Ishikawa (cell line): ENCODE data around the gene ZNF783.

Experiments used
- CEBPB ChIP-seq: IDR thresholded peaks from 2 replicates; pipeline ENCODE4 v1.6.1; 2012
- CREB1 ChIP-seq: IDR thresholded peaks from 2 replicates; pipeline ENCODE4 v1.6.1; 2012; ENCODE audit warnings: low read depth
- EGR1 ChIP-seq: IDR thresholded peaks from 2 replicates; pipeline ENCODE4 v1.6.1; 2012
- EP300 ChIP-seq: IDR thresholded peaks from 2 replicates; pipeline ENCODE4 v1.6.1; 2012; ENCODE audit warnings: borderline replicate concordance
- FOXM1 ChIP-seq: IDR thresholded peaks from 2 replicates; pipeline ENCODE4 v1.6.1; 2012; ENCODE audit warnings: low read depth, borderline replicate concordance
- NFIC ChIP-seq: IDR thresholded peaks from 2 replicates; pipeline ENCODE4 v1.6.1; 2012
- RAD21 ChIP-seq: IDR thresholded peaks from 2 replicates; pipeline ENCODE4 v1.6.1; 2012; ENCODE audit warnings: low read depth
- TAF1 ChIP-seq: IDR thresholded peaks from 2 replicates; pipeline ENCODE4 v1.6.1; 2012; ENCODE audit warnings: low read depth, mild to moderate bottlenecking
- TCF12 ChIP-seq: IDR thresholded peaks from 2 replicates; pipeline ENCODE4 v1.6.1; 2012; ENCODE audit warnings: low read depth
- TEAD4 ChIP-seq: IDR thresholded peaks from 2 replicates; pipeline ENCODE4 v1.6.1; 2012
- USF1 ChIP-seq: IDR thresholded peaks from 2 replicates; pipeline ENCODE4 v1.6.1; 2012
- YY1 ChIP-seq: IDR thresholded peaks from 2 replicates; pipeline ENCODE4 v1.6.1; 2012; ENCODE audit warnings: low read depth
- ZBTB7A ChIP-seq: IDR thresholded peaks from 2 replicates; pipeline ENCODE4 v1.6.1; 2012; ENCODE audit warnings: low read depth
- TF ChIP-seq, protein P1 (sequence below): IDR thresholded peaks from 2 replicates; pipeline ENCODE4 v1.6.1; 2012
- TF ChIP-seq, protein P2 (sequence below): IDR thresholded peaks from 2 replicates; pipeline ENCODE4 v1.6.1; 2012; ENCODE audit warnings: low read depth, mild to moderate bottlenecking

Gene ZNF783

DNA sequence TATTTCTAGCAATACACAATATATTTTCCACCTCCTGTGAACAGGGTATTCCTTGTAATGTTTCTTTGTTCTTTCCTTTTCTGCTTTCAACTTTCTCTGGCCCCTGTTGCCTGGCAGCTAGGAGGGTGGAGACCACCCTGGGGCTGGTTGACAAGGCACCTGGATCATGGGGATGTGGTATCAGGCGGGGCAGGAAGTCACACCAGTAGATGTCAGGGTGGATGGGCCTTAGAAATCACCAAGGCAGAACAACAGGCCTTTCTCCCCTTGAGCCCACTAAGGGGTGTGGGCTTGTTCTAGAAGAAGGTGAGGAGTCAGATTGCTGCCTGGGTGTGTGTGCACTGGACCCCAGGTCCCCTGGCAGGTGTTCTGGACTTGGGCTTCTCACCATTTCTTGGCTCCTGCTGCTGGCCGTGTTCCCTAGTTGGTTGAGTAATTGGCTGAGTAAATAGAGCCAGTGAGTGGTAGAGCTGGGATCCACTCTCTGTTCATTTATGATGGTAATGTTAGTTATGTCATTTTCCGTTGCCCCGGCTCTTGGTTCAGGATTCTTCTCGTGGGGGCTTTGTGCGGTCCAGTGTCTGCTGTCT lies 24.9 kb downstream of the ZNF783 start:
- TF ChIP-seq EGR1 (no peak), TCF12 (no peak), TEAD4 (no peak), CREB1 (no peak), ZBTB7A (no peak), YY1 (no peak), NFIC (no peak), CEBPB (no peak), RAD21 (no peak), TAF1 (no peak), FOXM1 (no peak)

DNA sequence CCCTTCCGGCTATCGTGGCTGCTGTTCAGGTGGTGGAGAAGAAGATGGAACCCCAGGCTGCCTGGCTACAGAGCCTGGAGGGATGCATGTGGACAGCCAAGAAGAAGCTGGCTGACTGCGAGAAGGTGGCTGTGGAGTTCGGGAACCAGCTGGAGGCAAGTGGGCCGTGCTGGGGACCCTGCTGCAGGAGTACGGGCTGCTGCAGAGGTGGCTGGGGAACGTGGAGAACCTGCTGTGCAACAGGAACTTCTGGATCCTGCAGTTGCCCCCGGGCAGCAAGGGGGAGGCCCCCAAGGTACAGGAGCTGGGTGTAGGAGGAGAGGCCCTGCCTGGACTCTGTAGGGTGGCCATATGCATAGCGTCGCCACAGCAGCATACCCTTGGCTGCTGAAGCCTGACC lies 25.6 kb downstream of the ZNF783 start:
- TF ChIP-seq EGR1 (no peak), RAD21 (no peak), YY1 (no peak), TEAD4 (no peak), EP300 (no peak), CREB1 (no peak), TAF1 (no peak)
- TF ChIP-seq, protein P1, sequence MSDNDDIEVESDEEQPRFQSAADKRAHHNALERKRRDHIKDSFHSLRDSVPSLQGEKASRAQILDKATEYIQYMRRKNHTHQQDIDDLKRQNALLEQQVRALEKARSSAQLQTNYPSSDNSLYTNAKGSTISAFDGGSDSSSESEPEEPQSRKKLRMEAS, result no peak

DNA sequence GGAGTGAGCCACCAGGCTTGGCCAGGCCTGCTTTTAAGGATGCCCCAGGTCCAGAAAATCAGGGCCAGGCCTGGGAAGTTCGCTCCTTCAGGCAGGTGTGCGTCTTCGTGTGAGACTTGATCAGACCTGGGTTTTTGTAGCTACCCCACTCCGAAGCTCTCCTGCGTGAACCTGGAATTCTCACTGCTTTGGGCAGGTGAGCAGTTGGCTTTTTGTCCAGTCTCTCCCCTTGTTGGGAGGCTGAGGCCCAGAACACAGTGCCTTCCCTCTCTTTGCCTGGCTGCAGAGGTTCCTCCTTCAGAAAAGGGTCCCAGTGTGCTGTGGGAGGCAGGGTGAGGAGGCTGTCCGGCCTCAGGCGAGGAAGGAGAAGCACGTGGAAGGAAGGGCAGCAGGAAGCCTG lies 27.3 kb downstream of the ZNF783 start:
- TF ChIP-seq, protein P2, sequence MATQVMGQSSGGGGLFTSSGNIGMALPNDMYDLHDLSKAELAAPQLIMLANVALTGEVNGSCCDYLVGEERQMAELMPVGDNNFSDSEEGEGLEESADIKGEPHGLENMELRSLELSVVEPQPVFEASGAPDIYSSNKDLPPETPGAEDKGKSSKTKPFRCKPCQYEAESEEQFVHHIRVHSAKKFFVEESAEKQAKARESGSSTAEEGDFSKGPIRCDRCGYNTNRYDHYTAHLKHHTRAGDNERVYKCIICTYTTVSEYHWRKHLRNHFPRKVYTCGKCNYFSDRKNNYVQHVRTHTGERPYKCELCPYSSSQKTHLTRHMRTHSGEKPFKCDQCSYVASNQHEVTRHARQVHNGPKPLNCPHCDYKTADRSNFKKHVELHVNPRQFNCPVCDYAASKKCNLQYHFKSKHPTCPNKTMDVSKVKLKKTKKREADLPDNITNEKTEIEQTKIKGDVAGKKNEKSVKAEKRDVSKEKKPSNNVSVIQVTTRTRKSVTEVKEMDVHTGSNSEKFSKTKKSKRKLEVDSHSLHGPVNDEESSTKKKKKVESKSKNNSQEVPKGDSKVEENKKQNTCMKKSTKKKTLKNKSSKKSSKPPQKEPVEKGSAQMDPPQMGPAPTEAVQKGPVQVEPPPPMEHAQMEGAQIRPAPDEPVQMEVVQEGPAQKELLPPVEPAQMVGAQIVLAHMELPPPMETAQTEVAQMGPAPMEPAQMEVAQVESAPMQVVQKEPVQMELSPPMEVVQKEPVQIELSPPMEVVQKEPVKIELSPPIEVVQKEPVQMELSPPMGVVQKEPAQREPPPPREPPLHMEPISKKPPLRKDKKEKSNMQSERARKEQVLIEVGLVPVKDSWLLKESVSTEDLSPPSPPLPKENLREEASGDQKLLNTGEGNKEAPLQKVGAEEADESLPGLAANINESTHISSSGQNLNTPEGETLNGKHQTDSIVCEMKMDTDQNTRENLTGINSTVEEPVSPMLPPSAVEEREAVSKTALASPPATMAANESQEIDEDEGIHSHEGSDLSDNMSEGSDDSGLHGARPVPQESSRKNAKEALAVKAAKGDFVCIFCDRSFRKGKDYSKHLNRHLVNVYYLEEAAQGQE, result no peak
- TF ChIP-seq TCF12 (no peak), TEAD4 (no peak), CEBPB (no peak), EP300 (no peak), TAF1 (no peak), FOXM1 (no peak), RAD21 (no peak), YY1 (no peak), USF1 (no peak), ZBTB7A (no peak), CREB1 (no peak), EGR1 (no peak), NFIC (no peak)
- TF ChIP-seq, protein P1, result no peak

- TF ChIP-seq CREB1 (no peak), CEBPB (no peak), TCF12 (no peak), FOXM1 (no peak), TAF1 (no peak), TEAD4 (no peak), EP300 (no peak), USF1 (no peak), YY1 (no peak), EGR1 (no peak), NFIC (no peak), RAD21 (no peak), ZBTB7A (no peak)
- TF ChIP-seq, protein P2, result no peak
- TF ChIP-seq, protein P1, result no peak
Measured at GRCh38 chr7:149289856-149290255, 27.9 kb downstream of the ZNF783 start.

DNA sequence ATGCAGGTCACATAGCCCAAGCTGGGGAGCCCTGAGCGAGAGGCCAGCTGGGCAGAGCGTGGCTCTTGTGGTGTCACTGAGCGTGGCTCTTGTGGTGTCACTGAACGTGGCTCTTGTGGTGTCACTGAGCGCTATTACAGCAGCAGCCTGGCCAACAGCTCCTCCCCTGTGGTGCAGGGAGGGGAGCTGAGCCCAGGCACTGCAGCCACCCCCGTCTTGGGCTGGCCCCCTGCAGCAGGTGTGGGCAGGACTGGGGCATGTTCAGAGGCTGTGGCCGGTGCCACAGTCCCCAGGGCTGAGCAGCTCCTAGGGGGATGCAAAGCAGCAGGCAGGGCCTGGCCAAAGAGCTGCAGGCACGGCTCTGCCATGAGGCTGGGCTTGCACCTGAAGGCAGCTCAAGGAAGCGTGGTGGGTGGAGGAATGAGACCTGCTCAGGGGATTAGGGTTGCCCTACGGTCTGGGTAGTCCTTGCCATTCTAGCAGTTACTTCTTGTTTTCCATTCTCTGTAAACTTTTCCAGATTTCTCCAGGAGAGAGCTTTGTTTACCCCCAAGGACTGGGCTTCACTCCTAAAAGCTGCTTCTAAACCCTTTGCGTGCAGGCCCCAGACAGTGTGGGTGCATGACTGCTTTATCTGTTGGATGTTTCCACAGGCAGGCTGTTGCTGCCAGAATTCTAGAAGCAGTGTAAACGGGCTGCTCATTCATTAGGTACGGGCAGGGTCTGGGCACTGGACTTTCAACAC lies 29.2 kb downstream of the ZNF783 start:
- TF ChIP-seq USF1 (no peak), TEAD4 (no peak), TAF1 (no peak)
- TF ChIP-seq, protein P1, result no peak
